ENCODE measurements around the gene PLXNA3. TPM values are rescaled to one million over a fixed set of nuclear protein-coding genes. Genes with fewer than 3 reads are reported as not detected.

PLXNA3 gene
- polyA plus RNA-seq, 1 of the 3 experiments (the other 2 are of a cell fraction), result 33.2 TPM

GRCh38 chrX:154471839-154472684 lies 14.0 kb downstream of the PLXNA3 start:
- Histone ChIP-seq H3K4me3 (ENCODE audit: low read depth in 2 of 2, low read length in 1 of 2) (no peak overlapping the region), H4K20me1 (ENCODE audit: insufficient read depth) (0 out of 2 replicates have a peak, but pooled peaks cover 8% of the 10 kb centered on the region), H2AFZ (ENCODE audit: low read depth) (no peak overlapping the region), H3K9ac (no peak overlapping the region), H3K9me3 (no peaks in the 10 kb centered on the region), H3K9me2 (no peaks in the 10 kb centered on the region), H3F3A (replicated peaks; ENCODE audit: insufficient read depth) (peaks cover 7% of the 10 kb centered on the region), H3K4me1 (ENCODE audit: control insufficient read depth in 1 of 2, insufficient read depth in 2 of 2, low read depth in 1 of 2, low read length in 1 of 2) (no peaks in the 10 kb centered on the region), H3K36me3 (replicated peaks in 1 of 2; ENCODE audit: control insufficient read depth in 1 of 2, insufficient read depth in 2 of 2, low read length in 1 of 2) (peaks cover 0 to 10% of the 10 kb centered on the region in 2 experiments), H3K27ac (ENCODE audit: low read depth in 2 of 2, low read length in 1 of 2) (no peak overlapping the region), H3K4me2 (no peak overlapping the region), H3K79me2 (ENCODE audit: insufficient read depth) (no peaks in the 10 kb centered on the region), H3K27me3 (ENCODE audit: insufficient read depth) (peaks cover 13% of the 10 kb centered on the region)
- DNase-seq, result no peak
- ChIA-PET POLR2A (no interaction called here), CTCF (no interaction called here)
- 63% methylated on average over 16 of the region's 23 CpGs for WGBS (ENCODE audit: low lambda C conversion rate)
- TF ChIP-seq REST (IDR thresholded peaks at IDR 0.05; ENCODE audit: low read depth, low read length), result no peak
- no peak for TF ChIP-seq CHD2 (IDR thresholded peaks at IDR 0.05; ENCODE audit: low read length, partially characterized antibody)
- TF ChIP-seq PBX3 (IDR thresholded peaks at IDR 0.05), result no peak
- TF ChIP-seq RXRA (IDR thresholded peaks at IDR 0.05; ENCODE audit: borderline replicate concordance, low read depth), result no peak
- TF ChIP-seq FOXM1 (IDR thresholded peaks at IDR 0.05; ENCODE audit: low read depth), result no peak
- TF ChIP-seq FOSL2 (IDR thresholded peaks at IDR 0.05; ENCODE audit: borderline replicate concordance, low read depth), result no peak
- TF ChIP-seq SIN3A (IDR thresholded peaks at IDR 0.05; ENCODE audit: borderline replicate concordance, low read depth, low read length), result no peak
- no peak for TF ChIP-seq USF1 (IDR thresholded peaks at IDR 0.05; ENCODE audit: borderline replicate concordance, low read depth)
- TF ChIP-seq RAD21 (IDR thresholded peaks at IDR 0.05; ENCODE audit: low read length), result no peak
- no peak for TF ChIP-seq GATA2 (CRISPR knock-in tag; IDR thresholded peaks at IDR 0.05)
- TF ChIP-seq, protein P1, sequence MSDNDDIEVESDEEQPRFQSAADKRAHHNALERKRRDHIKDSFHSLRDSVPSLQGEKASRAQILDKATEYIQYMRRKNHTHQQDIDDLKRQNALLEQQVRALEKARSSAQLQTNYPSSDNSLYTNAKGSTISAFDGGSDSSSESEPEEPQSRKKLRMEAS (IDR thresholded peaks at IDR 0.05; ENCODE audit: low read depth), result no peak
- no peak for TF ChIP-seq NFIC (IDR thresholded peaks at IDR 0.05; ENCODE audit: borderline replicate concordance)
- TF ChIP-seq, protein P2, sequence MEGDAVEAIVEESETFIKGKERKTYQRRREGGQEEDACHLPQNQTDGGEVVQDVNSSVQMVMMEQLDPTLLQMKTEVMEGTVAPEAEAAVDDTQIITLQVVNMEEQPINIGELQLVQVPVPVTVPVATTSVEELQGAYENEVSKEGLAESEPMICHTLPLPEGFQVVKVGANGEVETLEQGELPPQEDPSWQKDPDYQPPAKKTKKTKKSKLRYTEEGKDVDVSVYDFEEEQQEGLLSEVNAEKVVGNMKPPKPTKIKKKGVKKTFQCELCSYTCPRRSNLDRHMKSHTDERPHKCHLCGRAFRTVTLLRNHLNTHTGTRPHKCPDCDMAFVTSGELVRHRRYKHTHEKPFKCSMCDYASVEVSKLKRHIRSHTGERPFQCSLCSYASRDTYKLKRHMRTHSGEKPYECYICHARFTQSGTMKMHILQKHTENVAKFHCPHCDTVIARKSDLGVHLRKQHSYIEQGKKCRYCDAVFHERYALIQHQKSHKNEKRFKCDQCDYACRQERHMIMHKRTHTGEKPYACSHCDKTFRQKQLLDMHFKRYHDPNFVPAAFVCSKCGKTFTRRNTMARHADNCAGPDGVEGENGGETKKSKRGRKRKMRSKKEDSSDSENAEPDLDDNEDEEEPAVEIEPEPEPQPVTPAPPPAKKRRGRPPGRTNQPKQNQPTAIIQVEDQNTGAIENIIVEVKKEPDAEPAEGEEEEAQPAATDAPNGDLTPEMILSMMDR (IDR thresholded peaks at IDR 0.05), result no peak
- TF ChIP-seq YY1 (IDR thresholded peaks at IDR 0.05; ENCODE audit: low read depth), result no peak
- TF ChIP-seq ELF1 (IDR thresholded peaks at IDR 0.05), result no peak
- no peak for TF ChIP-seq RCOR1 (IDR thresholded peaks at IDR 0.05; ENCODE audit: low read length)
- no peak for TF ChIP-seq JUND (IDR thresholded peaks at IDR 0.05)

All from SK-N-SH (cell line).